ENCODE results near the gene CKAP2. TPM values are rescaled to one million over a fixed set of nuclear protein-coding genes. Genes with fewer than 3 reads are reported as not detected.
"Not testable (repeated sequence)": the region's sequence is repeated elsewhere in the genome, so short reads cannot be mapped to it uniquely, and the experiment has no call there.

The CKAP2 gene
- total and polyA plus RNA-seq, 10 donors = 4.7 to 24.7 (median 18.5) TPM

- no peak for DNase-seq
- TF ChIP-seq POLR2A (IDR thresholded peaks at IDR 0.05) (no peak), CTCF (IDR thresholded peaks at IDR 0.05 in 8 of 11, conservative IDR thresholded peaks at IDR 0.05 in 3 of 11) (no peak), POLR2AphosphoS5 (IDR thresholded peaks at IDR 0.05) (no peak)
- no peak overlapping the region for H3K27ac ChIP-seq
- H3K4me3 ChIP-seq = no peak overlapping the region
- H3K27me3 ChIP-seq (replicated peaks in 1 of 7) = no peaks in the 10 kb centered on the region
- 84 to 90% (median 88%) methylated on average over 6 of the region's 6 CpGs for WGBS, 5 donors
- H3K36me3 ChIP-seq = peaks cover 0 to 80% (median 30%) of the 10 kb centered on the region in 6 donors
- intact Hi-C loops (cut with DNase I; ENCODE audit: low total_unique reads) = loop anchor here (10.0 kb wide), 3 partner anchors 115 to 445 kb away; partner anchors contain the start of genes ALG11 and ATP7B
- peaks cover 6 to 75% (median 24%) of the 10 kb centered on the region in 6 donors for H3K4me1 ChIP-seq
- H3K9me3 ChIP-seq = no peaks in the 10 kb centered on the region
These were observed 4.4 kb downstream of the CKAP2 start for GRCh38 chr13:52459668-52460067.

- intact Hi-C loops (cut with DNase I; ENCODE audit: low total_unique reads) = no loop called here
- H3K36me3 ChIP-seq = peaks cover 0 to 96% (median 41%) of the 10 kb centered on the region in 6 donors
- 77 to 85% (median 85%) methylated on average over 3 of the region's 3 CpGs for WGBS, 5 donors
These were observed 6.0 kb downstream of the CKAP2 start for GRCh38 chr13:52461265-52461664.

GRCh38 chr13:52463526-52463925, 8.2 kb downstream of the CKAP2 start:
- DNase-seq = no peak
- 74 to 85% (median 79%) methylated on average over 4 of the region's 4 CpGs for WGBS, 5 donors
- intact Hi-C loops (cut with DNase I; ENCODE audit: low total_unique reads) = no loop called here
- Histone ChIP-seq H3K27ac (no peak overlapping the region), H3K36me3 (peaks cover 0 to 100% (median 48%) of the 10 kb centered on the region in 6 donors), H3K27me3 (replicated peaks in 1 of 7) (no peaks in the 10 kb centered on the region), H3K4me3 (no peak overlapping the region), H3K9me3 (no peaks in the 10 kb centered on the region), H3K4me1 (peaks cover 0 to 44% (median 3%) of the 10 kb centered on the region in 6 donors)
- TF ChIP-seq POLR2AphosphoS5 (IDR thresholded peaks at IDR 0.05) (no peak), POLR2A (IDR thresholded peaks at IDR 0.05) (no peak), CTCF (IDR thresholded peaks at IDR 0.05 in 8 of 11, conservative IDR thresholded peaks at IDR 0.05 in 3 of 11) (no peak)

More at GRCh38 chr13:52461265-52461664, 6.0 kb downstream of the CKAP2 start:
- no peak overlapping the region for H3K4me3 ChIP-seq
- H3K9me3 ChIP-seq = no peaks in the 10 kb centered on the region
- peaks cover 2 to 66% (median 18%) of the 10 kb centered on the region in 6 donors for H3K4me1 ChIP-seq
- TF ChIP-seq POLR2A (IDR thresholded peaks at IDR 0.05) (no peak), POLR2AphosphoS5 (IDR thresholded peaks at IDR 0.05) (no peak), CTCF (IDR thresholded peaks at IDR 0.05 in 8 of 11, conservative IDR thresholded peaks at IDR 0.05 in 3 of 11) (no peak)
- DNase-seq = no peak
- no peak overlapping the region for H3K27ac ChIP-seq
- H3K27me3 ChIP-seq (replicated peaks in 1 of 7) = no peaks in the 10 kb centered on the region

GRCh38 chr13:52468487-52468886, 13.2 kb downstream of the CKAP2 start:
- H3K27me3 ChIP-seq (replicated peaks in 1 of 7); H3K9me3 ChIP-seq; intact Hi-C loops (cut with DNase I; ENCODE audit: low total_unique reads); H3K27ac ChIP-seq; DNase-seq; H3K4me1 ChIP-seq; H3K4me3 ChIP-seq: not testable (repeated sequence)
- 98 to 100% (median 98%) methylated on average over 2 of the region's 2 CpGs for WGBS, 5 donors
- H3K36me3 ChIP-seq = peaks cover 0 to 100% (median 42%) of the 10 kb centered on the region in 6 donors

GRCh38 chr13:52480677-52481428, 25.6 kb downstream of the CKAP2 start:
- WGBS, 5 donors = 88 to 94% (median 91%) methylated on average over 5 to 6 of the region's 7 CpGs
- intact Hi-C loops (cut with DNase I; ENCODE audit: low total_unique reads); DNase-seq; H3K4me1 ChIP-seq; H3K4me3 ChIP-seq; H3K27me3 ChIP-seq (replicated peaks in 1 of 7); H3K27ac ChIP-seq; H3K9me3 ChIP-seq: not testable (repeated sequence)
- H3K36me3 ChIP-seq = peaks cover 0 to 16% (median 0%) of the 10 kb centered on the region in 6 donors

GRCh38 chr13:52487078-52487477, 31.8 kb downstream of the CKAP2 start:
- H3K4me3 ChIP-seq; H3K9me3 ChIP-seq; H3K27me3 ChIP-seq (replicated peaks in 1 of 7); DNase-seq; H3K4me1 ChIP-seq; H3K36me3 ChIP-seq; H3K27ac ChIP-seq; intact Hi-C loops (cut with DNase I; ENCODE audit: low total_unique reads): not testable (repeated sequence)
- 53 to 89% (median 75%) methylated on average over 1 to 2 of the region's 2 CpGs for WGBS, 5 donors

GRCh38 chr13:52488763-52489162, 33.5 kb downstream of the CKAP2 start:
- intact Hi-C loops (cut with DNase I; ENCODE audit: low total_unique reads); H3K9me3 ChIP-seq; H3K36me3 ChIP-seq; H3K4me1 ChIP-seq; H3K27ac ChIP-seq; H3K27me3 ChIP-seq (replicated peaks in 1 of 7); DNase-seq; H3K4me3 ChIP-seq: not testable (repeated sequence)
- no CpG with 5 or more reads among the region's 22 CpGs for WGBS, 5 donors

GRCh38 chr13:52491015-52491414, 35.7 kb downstream of the CKAP2 start:
- H3K27ac ChIP-seq; DNase-seq; H3K4me1 ChIP-seq; H3K9me3 ChIP-seq; intact Hi-C loops (cut with DNase I; ENCODE audit: low total_unique reads); H3K27me3 ChIP-seq (replicated peaks in 1 of 7); H3K4me3 ChIP-seq; H3K36me3 ChIP-seq: not testable (repeated sequence)
- 64 to 94% (median 69%) methylated on average over 1 to 5 of the region's 5 CpGs for WGBS, 5 donors
